IMR-90 (cell line): ENCODE data around the gene MTCL3.

ENCODE experiments used
- NFE2L2 ChIP-seq: fragments of 150-350 bp; IDR thresholded peaks from 2 replicates; pipeline ENCODE4 v1.6.1; 2016; ENCODE audit warnings: low read depth, mild to moderate bottlenecking, low read length
- POLR2A ChIP-seq: IDR thresholded peaks from 2 replicates; pipeline ENCODE4 v1.6.1; 2012; ENCODE audit warnings: mild to moderate bottlenecking, low read depth, low read length
- SMC3 ChIP-seq: fragments of 150-350 bp; IDR thresholded peaks from 2 replicates; pipeline ENCODE4 v1.6.1; 2016; ENCODE audit warnings: low read depth, mild to moderate bottlenecking, antibody characterized with exemption, low read length, moderate library complexity
- TF ChIP-seq, protein P1 (sequence below): conservative IDR thresholded peaks from 2 replicates; pipeline ENCODE4 v1.5.1; 2012; ENCODE audit warnings: mild to moderate bottlenecking, low read depth, low read length, improper control_type of control experiment

DNA sequence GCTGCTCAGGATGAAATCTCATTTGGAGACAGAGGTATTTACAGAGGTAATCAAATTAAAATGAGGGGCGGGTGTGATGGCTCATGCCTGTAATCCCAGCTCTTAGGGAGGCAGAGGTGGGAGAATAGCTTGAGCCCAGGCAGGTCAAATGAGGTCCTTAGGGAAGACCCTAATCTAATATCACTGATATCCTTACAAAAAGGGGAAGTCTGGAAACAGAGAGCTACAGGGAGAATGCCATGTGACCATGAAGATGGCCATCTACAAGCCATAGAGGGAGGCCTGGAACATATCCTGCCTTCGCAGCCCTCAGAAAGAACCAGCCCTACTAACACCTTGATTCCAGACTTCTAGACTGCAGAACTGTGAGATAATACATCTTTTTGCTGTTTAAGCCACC, 8.3 kb downstream of the MTCL3 start:
- no peak for TF ChIP-seq NFE2L2
- TF ChIP-seq, protein P1, sequence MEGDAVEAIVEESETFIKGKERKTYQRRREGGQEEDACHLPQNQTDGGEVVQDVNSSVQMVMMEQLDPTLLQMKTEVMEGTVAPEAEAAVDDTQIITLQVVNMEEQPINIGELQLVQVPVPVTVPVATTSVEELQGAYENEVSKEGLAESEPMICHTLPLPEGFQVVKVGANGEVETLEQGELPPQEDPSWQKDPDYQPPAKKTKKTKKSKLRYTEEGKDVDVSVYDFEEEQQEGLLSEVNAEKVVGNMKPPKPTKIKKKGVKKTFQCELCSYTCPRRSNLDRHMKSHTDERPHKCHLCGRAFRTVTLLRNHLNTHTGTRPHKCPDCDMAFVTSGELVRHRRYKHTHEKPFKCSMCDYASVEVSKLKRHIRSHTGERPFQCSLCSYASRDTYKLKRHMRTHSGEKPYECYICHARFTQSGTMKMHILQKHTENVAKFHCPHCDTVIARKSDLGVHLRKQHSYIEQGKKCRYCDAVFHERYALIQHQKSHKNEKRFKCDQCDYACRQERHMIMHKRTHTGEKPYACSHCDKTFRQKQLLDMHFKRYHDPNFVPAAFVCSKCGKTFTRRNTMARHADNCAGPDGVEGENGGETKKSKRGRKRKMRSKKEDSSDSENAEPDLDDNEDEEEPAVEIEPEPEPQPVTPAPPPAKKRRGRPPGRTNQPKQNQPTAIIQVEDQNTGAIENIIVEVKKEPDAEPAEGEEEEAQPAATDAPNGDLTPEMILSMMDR: no peak
- no peak for TF ChIP-seq SMC3
- TF ChIP-seq POLR2A: no peak
